ENCODE data around the gene KBTBD13.
"Not testable (repeated sequence)": the region's sequence is repeated elsewhere in the genome, so short reads cannot be mapped to it uniquely, and the experiment has no call there.

The KBTBD13 gene

GRCh38 chr15:65089206-65089824 is 12.8 kb downstream of the KBTBD13 start:
- H3K4me3 ChIP-seq (ENCODE audit: low read depth, low read length): no peak overlapping the region
- TF ChIP-seq CTCF (IDR thresholded peaks at IDR 0.05; ENCODE audit: low read depth, low read length): no peak

DNA sequence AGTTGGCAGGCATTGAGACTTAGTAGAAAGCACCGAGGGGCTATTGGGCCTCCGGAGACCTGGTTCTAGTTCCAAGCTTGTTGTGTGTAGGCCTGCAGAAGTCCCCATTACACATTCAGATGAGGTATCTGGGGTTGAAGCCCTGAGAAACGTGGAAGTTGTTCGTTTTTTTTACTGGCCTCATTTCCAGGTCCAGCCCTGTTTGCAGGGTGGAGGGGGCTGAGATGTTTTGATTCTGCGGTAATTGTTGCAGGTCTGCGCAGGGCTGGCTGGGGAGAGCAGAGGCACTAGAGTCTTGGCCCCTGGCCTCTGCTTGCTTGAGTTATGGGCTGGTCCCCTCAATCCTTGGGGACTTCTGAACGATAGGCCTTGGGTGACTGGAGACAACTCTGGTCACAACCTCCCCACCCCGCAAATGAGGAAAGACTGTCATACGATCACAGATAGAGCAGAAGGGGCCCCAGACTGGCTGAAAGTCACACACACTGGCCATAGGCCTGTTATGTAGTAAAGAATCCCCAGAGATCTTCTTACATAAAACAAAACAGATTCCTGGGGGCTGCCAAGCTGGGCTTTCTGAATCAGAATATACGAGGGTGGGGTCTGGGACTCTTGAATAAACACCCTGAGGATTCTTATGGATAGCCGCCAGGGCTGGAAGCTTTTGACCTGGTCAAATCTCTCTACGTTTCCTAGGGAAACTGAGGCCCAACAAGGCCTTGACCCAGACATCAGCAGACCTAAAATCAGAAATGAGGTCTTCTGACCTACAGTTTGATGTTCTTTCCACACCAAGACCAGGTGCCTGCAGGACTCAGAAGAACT is 15.6 kb downstream of the KBTBD13 start:
- no peak overlapping the region for H3K4me3 ChIP-seq (ENCODE audit: low read depth, low read length)
- no peak for TF ChIP-seq CTCF (IDR thresholded peaks at IDR 0.05; ENCODE audit: low read depth, low read length)

DNA sequence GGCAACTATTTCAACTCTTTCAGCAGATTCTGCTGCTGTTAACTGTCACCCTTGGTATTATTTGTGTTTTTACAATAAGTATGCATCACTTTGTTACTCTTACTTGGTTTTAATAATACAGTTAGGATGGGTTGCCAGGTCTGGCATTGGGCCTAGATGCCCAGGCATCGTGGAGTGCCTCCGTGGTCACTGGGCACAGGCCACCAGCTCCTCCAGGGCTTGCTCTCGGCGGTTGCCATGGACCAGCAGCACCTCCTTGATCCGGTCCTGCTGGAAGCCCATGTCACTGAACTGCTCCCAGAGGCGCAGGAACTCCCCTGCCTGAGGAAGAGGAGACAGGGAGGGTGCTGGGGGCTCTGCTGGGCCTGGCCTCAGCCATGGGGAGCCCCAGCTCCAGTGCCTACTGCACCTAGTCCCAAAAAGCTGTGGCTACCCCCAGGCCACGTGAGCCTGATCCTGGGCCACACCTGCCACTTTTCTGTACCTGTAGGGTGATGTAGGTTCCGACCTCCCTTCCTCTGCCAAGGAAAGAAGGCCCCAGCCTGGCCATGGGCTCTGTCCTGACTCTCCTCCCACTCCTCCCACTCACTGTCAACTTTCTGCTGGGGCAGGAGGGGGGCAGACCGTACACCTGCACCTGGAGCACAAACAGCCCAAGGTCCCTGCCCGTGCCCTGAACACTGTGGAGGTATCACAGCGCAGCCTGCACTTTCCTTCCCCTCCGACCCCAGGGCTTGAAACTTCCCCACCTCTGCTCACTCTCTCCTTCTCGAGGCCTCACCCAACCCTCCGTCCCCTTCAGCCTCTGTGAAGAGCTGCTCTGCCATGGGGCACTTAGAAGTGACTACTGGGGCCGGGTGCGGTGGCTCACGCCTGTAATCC is 16.6 kb downstream of the KBTBD13 start:
- TF ChIP-seq CTCF (IDR thresholded peaks at IDR 0.05; ENCODE audit: low read depth, low read length): no peak
- H3K4me3 ChIP-seq (ENCODE audit: low read depth, low read length): no peak overlapping the region

DNA sequence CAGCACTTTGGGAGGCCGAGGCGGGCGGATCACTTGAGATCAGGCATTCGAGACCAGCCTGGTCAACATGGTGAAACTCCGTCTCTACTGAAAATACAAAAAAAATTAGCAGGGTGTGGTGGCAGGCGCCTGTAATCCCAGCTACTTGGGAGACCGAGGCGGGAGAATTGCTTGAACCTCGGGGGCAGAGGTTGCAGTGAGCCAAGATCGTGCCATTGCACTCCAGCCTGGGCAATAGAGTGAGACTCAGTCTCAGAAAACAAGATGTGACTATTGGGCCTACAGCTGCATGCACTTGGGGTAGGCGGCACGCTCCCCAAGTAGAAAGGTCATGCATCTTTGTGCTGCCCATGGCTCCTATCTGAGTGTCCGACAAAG is 17.2 kb downstream of the KBTBD13 start:
- H3K4me3 ChIP-seq (ENCODE audit: low read depth, low read length): not testable (repeated sequence)

DNA sequence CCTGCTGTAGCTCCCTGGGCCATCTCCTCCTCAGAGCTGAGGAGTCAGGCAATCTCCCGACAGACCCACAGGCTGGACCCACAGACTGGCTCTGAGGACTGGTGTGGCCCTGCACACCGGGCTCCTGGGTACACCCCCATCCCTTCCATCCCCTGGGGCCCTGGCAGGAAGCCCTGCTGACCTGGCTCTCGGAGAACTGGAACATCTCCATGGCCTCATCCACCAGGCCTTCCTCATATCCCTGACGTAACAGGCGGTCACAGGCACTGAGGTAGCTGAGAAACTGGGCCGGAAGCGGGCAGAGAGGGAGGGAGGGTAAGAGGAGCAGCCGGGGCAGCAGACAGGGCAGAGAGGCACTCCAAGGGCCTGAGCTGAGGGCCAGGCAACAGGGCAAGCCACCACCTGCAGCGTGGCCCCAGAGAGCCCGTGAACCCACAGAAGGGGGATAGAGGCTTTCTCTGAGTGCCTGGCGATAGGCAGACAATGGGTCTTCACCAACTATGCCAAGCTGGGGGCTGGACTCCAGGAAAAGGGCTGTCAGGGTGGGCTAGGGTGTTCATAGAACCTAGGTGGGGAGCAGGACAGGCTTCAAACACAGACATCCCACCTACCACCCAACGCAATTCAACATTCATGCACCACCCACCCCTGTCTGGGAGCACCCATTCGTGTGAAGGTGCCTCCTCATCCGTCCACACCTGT is 17.9 kb downstream of the KBTBD13 start:
- no peak overlapping the region for H3K4me3 ChIP-seq (ENCODE audit: low read depth, low read length)
- TF ChIP-seq CTCF (IDR thresholded peaks at IDR 0.05; ENCODE audit: low read depth, low read length): no peak

DNA sequence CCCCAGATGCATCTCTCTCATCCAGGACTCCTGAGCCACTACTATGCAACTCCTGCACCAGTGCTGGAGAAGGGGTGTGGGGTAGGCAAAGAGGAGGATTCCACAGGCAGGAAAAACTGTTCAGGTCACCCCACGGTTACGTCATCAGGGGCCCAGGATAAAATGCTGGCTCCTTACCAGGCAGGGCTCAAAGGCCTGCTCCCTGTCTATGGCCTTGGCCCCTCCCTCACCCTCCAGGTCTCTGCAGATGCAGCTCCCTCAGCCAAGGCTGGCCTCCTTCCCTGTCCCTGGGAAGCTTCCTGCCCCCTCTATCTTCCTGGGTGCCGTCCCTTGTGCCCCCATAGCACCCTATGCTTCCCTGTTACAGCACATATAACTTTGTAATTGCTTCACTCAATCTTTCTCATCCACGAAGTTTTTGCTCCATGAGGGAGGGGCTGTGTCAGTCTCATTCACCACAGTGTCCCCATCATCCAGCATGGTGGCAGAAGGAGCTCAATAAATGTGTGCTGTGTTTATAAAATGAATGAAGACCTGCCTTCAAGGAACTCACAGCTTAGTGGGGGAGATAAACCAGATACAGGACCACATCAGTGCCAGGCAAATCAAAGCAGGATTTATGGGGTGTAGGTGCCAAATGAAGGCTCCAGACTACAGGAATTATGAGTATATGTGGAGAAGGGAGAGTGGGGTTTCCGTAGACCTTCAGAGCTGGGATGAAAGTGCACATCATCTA is 18.6 kb downstream of the KBTBD13 start:
- H3K4me3 ChIP-seq (ENCODE audit: low read depth, low read length): no peak overlapping the region
- no peak for TF ChIP-seq CTCF (IDR thresholded peaks at IDR 0.05; ENCODE audit: low read depth, low read length)

DNA sequence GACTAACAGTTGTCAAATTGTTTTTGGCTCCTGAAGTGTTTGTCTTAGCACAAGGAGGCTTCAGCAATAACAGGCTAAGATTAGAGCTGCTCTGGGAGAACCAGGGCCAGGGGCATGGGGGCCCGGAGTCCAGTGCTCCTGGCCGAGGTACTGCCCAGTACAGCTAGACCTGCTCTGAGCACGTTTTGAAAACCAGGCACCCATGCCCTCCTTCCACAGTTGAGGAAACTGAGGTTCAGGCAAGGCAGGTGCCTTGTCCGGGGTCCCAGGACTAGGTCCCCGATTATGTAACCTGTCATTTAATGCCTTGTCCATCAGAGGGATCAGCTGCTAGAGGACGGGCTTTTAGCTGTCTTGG is 19.2 kb downstream of the KBTBD13 start:
- H3K4me3 ChIP-seq (ENCODE audit: low read depth, low read length): no peak overlapping the region
- TF ChIP-seq CTCF (IDR thresholded peaks at IDR 0.05; ENCODE audit: low read depth, low read length): no peak
